Epidermal melanocyte (primary cell): ENCODE data around the gene GALNT17.

Experiments
- DNase-seq: peaks from one replicate; pipeline ENCODE4 v3.0.0; 2011; ENCODE audit warnings: low spot score; ENCODE audit not compliant: insufficient read length

The GALNT17 gene

GRCh38 chr7:71453630-71454029 is 321.7 kb downstream of the GALNT17 start:
- DNase-seq: no peak

- no peak for DNase-seq
Measured at GRCh38 chr7:71454981-71455380, 323.0 kb downstream of the GALNT17 start.

GRCh38 chr7:71457021-71457420 is 325.1 kb downstream of the GALNT17 start:
- no peak for DNase-seq

- DNase-seq: no peak
Measured at GRCh38 chr7:71457846-71458590, 326.1 kb downstream of the GALNT17 start.

- DNase-seq: no peak
Measured at GRCh38 chr7:71459132-71459531, 327.2 kb downstream of the GALNT17 start.

- DNase-seq: no peak
Measured at GRCh38 chr7:71461572-71461971, 329.6 kb downstream of the GALNT17 start.

- DNase-seq: no peak
Measured at GRCh38 chr7:71465741-71466189, 333.8 kb downstream of the GALNT17 start.

GRCh38 chr7:71466448-71467145 is 334.7 kb downstream of the GALNT17 start:
- DNase-seq: no peak

GRCh38 chr7:71470326-71470725 is 338.4 kb downstream of the GALNT17 start:
- DNase-seq: no peak

GRCh38 chr7:71470830-71471229 is 338.9 kb downstream of the GALNT17 start:
- no peak for DNase-seq

- no peak for DNase-seq
Measured at GRCh38 chr7:71472962-71473361, 341.0 kb downstream of the GALNT17 start.

GRCh38 chr7:71473366-71473967 is 341.5 kb downstream of the GALNT17 start:
- DNase-seq: no peak

- no peak for DNase-seq
Measured at GRCh38 chr7:71477441-71477840, 345.5 kb downstream of the GALNT17 start.

- no peak for DNase-seq
Measured at GRCh38 chr7:71479231-71479630, 347.3 kb downstream of the GALNT17 start.

GRCh38 chr7:71480791-71481190 is 348.8 kb downstream of the GALNT17 start:
- no peak for DNase-seq

GRCh38 chr7:71482284-71482683 is 350.3 kb downstream of the GALNT17 start:
- DNase-seq: no peak

GRCh38 chr7:71484380-71484779 is 352.4 kb downstream of the GALNT17 start:
- DNase-seq: no peak

GRCh38 chr7:71485586-71485985 is 353.6 kb downstream of the GALNT17 start:
- no peak for DNase-seq

- no peak for DNase-seq
Measured at GRCh38 chr7:71486414-71486813, 354.5 kb downstream of the GALNT17 start.

GRCh38 chr7:71486856-71487628 is 355.1 kb downstream of the GALNT17 start:
- no peak for DNase-seq

- DNase-seq: no peak
Measured at GRCh38 chr7:71488308-71488707, 356.4 kb downstream of the GALNT17 start.

- DNase-seq: no peak
Measured at GRCh38 chr7:71491336-71491735, 359.4 kb downstream of the GALNT17 start.
